IMR-90 (cell line): Measurements from ENCODE around the gene SNX14. TPM values are rescaled to one million over a fixed set of nuclear protein-coding genes. Genes with fewer than 3 reads are reported as not detected.

Experiments
- ATAC-seq: fragments of 200-7000 bp; cut with Tn5 transposase; 2 replicates; pipeline ENCODE4 v1.9.1; 2020; ENCODE audit warnings: low read depth, mild to moderate bottlenecking, moderate library complexity
- BruUV-seq: library from RNA; stranded (reverse); fragments of 400-500 nt; replicated peaks from 2 replicates; lab custom pipeline; 2021; lab: Mats Ljungman, UMichigan
- CTCF ChIA-PET: fragments of 300-600 bp; formaldehyde crosslinking; extraction: SDS; loops from one replicate; lab custom pipeline; 2021; ENCODE audit warnings: antibody characterized with exemption; lab: Yijun Ruan, JAX
- POLR2A ChIA-PET: fragments of 300-600 bp; sonication (Branson Sonifier 250); formaldehyde crosslinking; loops from one replicate; lab custom pipeline; 2022; ENCODE audit warnings: antibody characterized with exemption; ENCODE audit not compliant: unreplicated experiment; lab: Charles Lee
- DNase-seq: peaks from one replicate; pipeline ENCODE4 v3.0.0; 2013
- H2AFZ ChIP-seq: replicated peaks from 2 replicates; pipeline ENCODE3; 2013; ENCODE audit warnings: low read length, mild to moderate bottlenecking; ENCODE audit not compliant: poor library complexity
- H2AK5ac ChIP-seq: 2 replicates; pipeline ENCODE4 v1.6.1; 2013; ENCODE audit warnings: low read depth, low read length, inconsistent platforms
- H2AK9ac ChIP-seq: replicated peaks from 2 replicates; pipeline ENCODE3; 2013; ENCODE audit warnings: mild to moderate bottlenecking, low read depth, low read length, moderate library complexity; ENCODE audit not compliant: poor library complexity
- H2BK120ac ChIP-seq: 2 replicates; pipeline ENCODE4 v1.6.1; 2013; ENCODE audit warnings: low read depth, low read length, inconsistent platforms
- H2BK15ac ChIP-seq: 3 replicates; pipeline ENCODE4 v1.6.1; 2013; ENCODE audit warnings: low read depth, low read length, inconsistent platforms
- H2BK20ac ChIP-seq: 2 replicates; pipeline ENCODE4 v1.6.1; 2013; ENCODE audit warnings: low read depth, mild to moderate bottlenecking, inconsistent platforms, low read length, moderate library complexity
- H2BK5ac ChIP-seq: 2 replicates; pipeline ENCODE4 v1.6.1; 2013; ENCODE audit warnings: mild to moderate bottlenecking, low read depth, low read length, inconsistent platforms; ENCODE audit not compliant: poor library complexity, severe bottlenecking
- H3K14ac ChIP-seq: replicated peaks from 2 replicates; pipeline ENCODE4 v1.6.1; 2013; ENCODE audit warnings: low read depth, low read length, inconsistent platforms
- H3K18ac ChIP-seq: 2 replicates; pipeline ENCODE4 v1.6.1; 2013; ENCODE audit warnings: low read depth, low read length, control low read depth
- H3K23ac ChIP-seq: 2 replicates; pipeline ENCODE4 v1.6.1; 2013; ENCODE audit warnings: low read depth, low read length, inconsistent platforms
- H3K27ac ChIP-seq: 2 replicates; pipeline ENCODE4 v1.5.1; 2013; ENCODE audit warnings: mild to moderate bottlenecking, control low read depth, low read length; ENCODE audit not compliant: insufficient read depth
- H3K27me3 ChIP-seq: 2 replicates; pipeline ENCODE4 v1.6.1; 2013; ENCODE audit warnings: low read length; ENCODE audit not compliant: control insufficient read depth, insufficient read depth
- H3K36me3 ChIP-seq: 2 replicates; pipeline ENCODE4 v1.6.1; 2013; ENCODE audit warnings: low read length, mixed read lengths; ENCODE audit not compliant: control insufficient read depth, insufficient read depth
- H3K4ac ChIP-seq: 2 replicates; pipeline ENCODE4 v1.6.1; 2013; ENCODE audit warnings: low read depth, low read length, inconsistent platforms
- H3K4me1 ChIP-seq: 2 replicates; pipeline ENCODE4 v1.6.1; 2013; ENCODE audit warnings: low read length, mixed read lengths; ENCODE audit not compliant: control insufficient read depth, insufficient read depth
- H3K4me2 ChIP-seq: 2 replicates; pipeline ENCODE4 v1.6.1; 2013; ENCODE audit warnings: low read depth, mild to moderate bottlenecking, control low read depth, low read length, moderate library complexity
- H3K4me3 ChIP-seq: 2 replicates; pipeline ENCODE4 v1.5.1; 2013; ENCODE audit warnings: low read depth, mild to moderate bottlenecking, control low read depth, low read length, moderate library complexity; ENCODE audit not compliant: insufficient read depth
- H3K56ac ChIP-seq: 2 replicates; pipeline ENCODE4 v1.6.1; 2013; ENCODE audit warnings: low read length, inconsistent platforms; ENCODE audit not compliant: insufficient read depth; ENCODE audit errors: extremely low read depth
- H3K79me1 ChIP-seq, 2 experiments: 2 replicates each; pipeline ENCODE4 v1.6.1; 2013; ENCODE audit warnings: low read length in 2 of 2, inconsistent platforms in 1 of 2, low read depth in 1 of 2
- H3K9ac ChIP-seq: 2 replicates; pipeline ENCODE4 v1.6.1; 2013; ENCODE audit warnings: low read depth, low read length, control low read depth
- H3K9me1 ChIP-seq: 2 replicates; pipeline ENCODE4 v1.6.1; 2013; ENCODE audit warnings: low read length, inconsistent platforms; ENCODE audit not compliant: insufficient read depth
- H3K9me3 ChIP-seq: 2 replicates; pipeline ENCODE4 v1.6.1; 2013; ENCODE audit warnings: low read length; ENCODE audit not compliant: control insufficient read depth, insufficient read depth
- H4K20me1 ChIP-seq: 2 replicates; pipeline ENCODE4 v1.6.1; 2013; ENCODE audit warnings: low read length, inconsistent platforms; ENCODE audit not compliant: insufficient read depth
- H4K5ac ChIP-seq: 2 replicates; pipeline ENCODE4 v1.6.1; 2013; ENCODE audit warnings: mild to moderate bottlenecking, low read depth, low read length, control low read depth
- H4K8ac ChIP-seq, 2 experiments: 2 replicates each; pipeline ENCODE4 v1.6.1; 2013; ENCODE audit warnings: low read depth in 2 of 2, low read length in 2 of 2, control low read depth in 1 of 2, inconsistent platforms in 1 of 2
- H4K91ac ChIP-seq: 2 replicates; pipeline ENCODE4 v1.6.1; 2013; ENCODE audit warnings: low read depth, low read length, inconsistent platforms; ENCODE audit not compliant: insufficient read depth
- dilution Hi-C: fragments of 300-500 bp; cut with HindIII; formaldehyde crosslinking; loops from one replicate; pipeline ENCODE4 v1.14.3; 2018; ENCODE audit warnings: low sequenced_read_pairs; ENCODE audit not compliant: unreplicated experiment
- in situ Hi-C: fragments of 300-500 bp; cut with MboI; formaldehyde crosslinking; loops from 3 replicates; pipeline ENCODE4 v1.14.3; 2019; ENCODE audit warnings: low sequenced_read_pairs, inconsistent platforms, mixed read lengths
- intact Hi-C: fragments of 100-400 bp; cut with micrococcal nuclease; formaldehyde crosslinking; loops from 2 replicates; pipeline ENCODE4 v1.10.0; 2022
- polyA plus RNA-seq, 3 experiments: library from polyadenylated mRNA; depleted of rRNA; stranded (reverse); fragments of >200 nt; gene quantifications; 2 replicates each; pipeline ENCODE4 v1.2.3, GENCODE V29; 2012; ENCODE audit warnings: low replicate concordance in 1 of 3
- total RNA-seq: library from RNA; depleted of rRNA; stranded (reverse); fragments of >200 nt; gene quantifications from 2 replicates; pipeline ENCODE4 v1.2.3, GENCODE V29; 2012
- TF ChIP-seq, protein P1 (sequence below): fragments of 150-350 bp; IDR thresholded peaks from 2 replicates; pipeline ENCODE4 v1.6.1; 2017; ENCODE audit warnings: mild to moderate bottlenecking, antibody characterized with exemption, low read length, low read depth

The SNX14 gene
- total and polyA plus RNA-seq, 2 of the 4 experiments (the other 2 are of a cell fraction) = 39.9 to 61.8 TPM

DNA sequence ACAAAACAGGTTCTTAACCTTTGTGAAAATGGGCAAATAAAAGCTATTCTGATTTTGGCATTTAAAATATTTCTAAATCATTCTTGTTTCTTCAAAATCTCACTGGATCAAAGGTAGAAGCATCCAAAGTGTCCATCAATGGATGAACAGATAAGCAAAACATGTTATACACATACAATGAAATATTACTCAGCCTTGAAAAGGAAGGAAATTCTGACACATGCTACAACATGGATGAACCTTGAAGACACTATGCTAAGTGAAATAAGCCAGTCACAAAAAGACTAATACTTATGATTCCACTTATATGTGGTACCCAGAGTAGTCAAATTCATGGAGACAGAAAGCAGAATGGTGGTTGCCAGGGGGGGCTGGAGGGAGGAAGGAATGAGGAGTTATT, 45.9 kb downstream of the SNX14 start:
- intact Hi-C loops = no loop called here
- no peak overlapping the region for H3K23ac ChIP-seq
- TF ChIP-seq, protein P1, sequence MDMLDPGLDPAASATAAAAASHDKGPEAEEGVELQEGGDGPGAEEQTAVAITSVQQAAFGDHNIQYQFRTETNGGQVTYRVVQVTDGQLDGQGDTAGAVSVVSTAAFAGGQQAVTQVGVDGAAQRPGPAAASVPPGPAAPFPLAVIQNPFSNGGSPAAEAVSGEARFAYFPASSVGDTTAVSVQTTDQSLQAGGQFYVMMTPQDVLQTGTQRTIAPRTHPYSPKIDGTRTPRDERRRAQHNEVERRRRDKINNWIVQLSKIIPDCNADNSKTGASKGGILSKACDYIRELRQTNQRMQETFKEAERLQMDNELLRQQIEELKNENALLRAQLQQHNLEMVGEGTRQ = no peak
- no peak overlapping the region for H2AFZ ChIP-seq
- H3K36me3 ChIP-seq = peaks cover 13% of the 10 kb centered on the region
- in situ Hi-C loops = no loop called here
- no peak overlapping the region for H2AK9ac ChIP-seq
- no peaks in the 10 kb centered on the region for H4K20me1 ChIP-seq
- no peaks in the 10 kb centered on the region for H3K9me1 ChIP-seq
- H3K9ac ChIP-seq = no peak overlapping the region
- H3K79me1 ChIP-seq = peaks cover 0 to 12% of the 10 kb centered on the region in 2 experiments
- no peak overlapping the region for H2BK5ac ChIP-seq
- dilution Hi-C loops = no loop called here
- POLR2A ChIA-PET = no interaction called here
- no peaks in the 10 kb centered on the region; the same call in 1 of the 2 replicates for H3K4me1 ChIP-seq
- no peaks in the 10 kb centered on the region for H3K27me3 ChIP-seq
- H3K56ac ChIP-seq = no peak overlapping the region
- no peak overlapping the region for H2BK20ac ChIP-seq
- H3K14ac ChIP-seq = no peak overlapping the region
- H3K18ac ChIP-seq = no peak overlapping the region
- DNase-seq = no peak
- no peak overlapping the region for H2AK5ac ChIP-seq
- no peak overlapping the region for H3K4ac ChIP-seq
- ATAC-seq = no peak
- H4K5ac ChIP-seq = no peak overlapping the region
- H3K4me2 ChIP-seq = no peak overlapping the region
- no peak overlapping the region for H3K4me3 ChIP-seq
- CTCF ChIA-PET = interaction anchor here (0.6 kb wide), 1 partner anchor 203 kb away, joined by 5 read pairs; no protein-coding TSS in a partner anchor
- no peak overlapping the region for H3K27ac ChIP-seq
- H4K91ac ChIP-seq = no peak overlapping the region
- H3K9me3 ChIP-seq = peaks cover 3% of the 10 kb centered on the region; the same call in 1 of the 2 replicates
- no peak overlapping the region for H2BK15ac ChIP-seq
- no peak overlapping the region for H4K8ac ChIP-seq
- H2BK120ac ChIP-seq = no peak overlapping the region
- BruUV-seq = no TSS peak
